Heart right ventricle (tissue), 16 donors: ENCODE measurements around the gene HMG20B. TPM values are rescaled to one million over a fixed set of nuclear protein-coding genes. Genes with fewer than 3 reads are reported as not detected.

Experiments used
- ATAC-seq, 8 donors: fragments of 200-7000 bp; cut with Tn5 transposase; one replicate each; pipeline ENCODE4 v1.9.1; 2020; ENCODE audit warnings: mild to moderate bottlenecking in 8 of 8, moderate library complexity in 8 of 8, moderate number of reproducible peaks in 1 of 8
- DNase-seq, 2 donors: peaks; one replicate each; pipeline ENCODE4 v3.0.0-alpha.2; 2020
- H3K27ac ChIP-seq, 10 donors: fragments of 200-600 bp; sonication (generic) in 2 of 10; one replicate each; pipeline versions ENCODE4 v1.5.0 to v1.8.0; 2020 to 2022; ENCODE audit warnings: mild to moderate bottlenecking in 3 of 10
- H3K27me3 ChIP-seq, 7 donors: fragments of 200-600 bp; one replicate each; pipeline ENCODE4 v1.8.0; 2021 to 2022; ENCODE audit warnings: mild to moderate bottlenecking in 2 of 7
- H3K36me3 ChIP-seq, 9 donors: fragments of 200-600 bp; sonication (generic) in 1 of 9; one replicate each; pipeline versions ENCODE4 v1.5.0 to v1.8.0; 2020 to 2022; ENCODE audit warnings: mild to moderate bottlenecking in 2 of 9
- H3K4me1 ChIP-seq, 9 donors: fragments of 200-600 bp; sonication (generic) in 1 of 9; one replicate each; pipeline versions ENCODE4 v1.5.0 to v1.8.0; 2020 to 2022; ENCODE audit warnings: mild to moderate bottlenecking in 4 of 9
- H3K4me3 ChIP-seq, 10 donors: fragments of 200-600 bp; sonication (generic) in 2 of 10; one replicate each; pipeline versions ENCODE4 v1.5.0 to v1.8.0; 2020 to 2022; ENCODE audit warnings: mild to moderate bottlenecking in 7 of 10, moderate library complexity in 2 of 10
- H3K9me3 ChIP-seq, 11 donors: fragments of 200-600 bp in 10 of 11; sonication (generic) in 2 of 11; one replicate each; pipeline versions ENCODE4 v1.5.0 to v1.8.0; 2013 to 2022; ENCODE audit warnings: mild to moderate bottlenecking in 2 of 11, control low read depth in 1 of 11, moderate library complexity in 1 of 11
- WGBS, 2 donors: extraction: QIAGEN DNeasy Blood & Tissue Kit; methylation state at CpG; one replicate each; pipeline ENCODE4 v1.1.7; 2013; ENCODE audit warnings: inconsistent platforms in 1 of 2; 5-methylcytosine and 5-hydroxymethylcytosine counted together
- intact Hi-C, 10 donors: fragments of 100-400 bp; cut with DNase I; formaldehyde crosslinking; loops; one replicate each; pipeline versions ENCODE4 v1.11.1 to v1.14.2; 2022
- polyA plus RNA-seq, 2 donors: library from polyadenylated mRNA; stranded (reverse); fragments of 200-250 nt; gene quantifications; one replicate each; pipeline ENCODE4 v1.2.3, GENCODE V29; 2013
- total RNA-seq, 10 donors: library from RNA; stranded (reverse); fragmentation: NEBNext Ultra II Directional in 3 of 10; extraction: Animal tissue kit (Norgen Biotek cat#: 25700) in 3 of 10; gene quantifications; one replicate each; pipeline versions ENCODE4 v1.2.1 to v1.2.4, GENCODE V29; 2021 to 2023
- TF ChIP-seq, protein P1 (sequence below), 9 donors: fragments of 200-600 bp; sonication (generic) in 2 of 9; IDR thresholded peaks; one replicate each; pipeline versions ENCODE4 v1.5.0 to v1.8.0; 2021 to 2022; ENCODE audit warnings: antibody characterized with exemption in 9 of 9, mild to moderate bottlenecking in 5 of 9, moderate library complexity in 1 of 9
- donor health status: Arrhythmogenic right ventricular cardiomyopathy.
- donor health status: ischemic (EF 13 %, LVEDD 7.1; RV severe dilation, severe dysfunction).
- donor health status: healthy with polysubstance abuse.
- donor health status: DM: no; HTN: yes; CAD: no.
- donor health status: DM: no; HTN: no; CAD: no.
- donor health status: ischemic (EF 25% LVEDD 6.9; RV normal size, moderate dysfunction).
- donor health status: ischemic (EF 25% LVEDD 5.7; RV mildly dilated, moderate dysfunction).
- donor health status: healthy.
- donor health status: DM: yes; HTN: yes; CAD: no.
- donor health status: Ischemic cardiomyopathy.
- donor health status: ischemic (EF 35%, LVEDD 5.7; RV mildly dilated, moderate dysfunction).
- donor health status: nonischemic (EF 11% LVEDD 7.7; RV severe dilation, severe dysfunction).
- donor health status: DM: yes; HTN: yes; CAD: no.
- donor health status: PGD.
- donor health status: ischemic (EF 29% LVEDD 5.4; RV normal size, mild dysfunction).
- donor health status: nonischemic (EF 23%, LVEDD 6.1; RV moderate dilation, normal function).

Gene HMG20B
- total and polyA plus RNA-seq, 12 donors = 19.5 to 73.3 (median 32.0) TPM

DNA sequence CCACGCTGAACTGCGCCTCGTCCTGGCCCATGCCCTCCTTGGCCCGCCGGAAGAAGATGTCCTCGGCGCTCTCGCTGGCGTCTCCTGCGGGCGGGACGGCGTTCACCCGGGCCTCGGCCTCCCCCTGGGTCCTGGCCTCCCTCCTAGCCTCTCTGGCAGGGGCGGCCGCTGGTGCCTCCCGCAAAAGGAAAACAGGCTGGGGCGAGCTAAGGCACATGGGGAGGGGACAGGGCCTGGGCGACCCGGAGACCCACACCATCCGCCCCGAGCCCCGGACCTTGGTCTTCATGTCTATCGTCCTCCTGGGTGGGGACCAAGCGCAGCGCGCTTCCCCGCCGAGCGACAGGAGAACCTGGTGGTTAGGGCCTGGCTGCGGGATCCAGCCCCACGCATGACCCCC, 39.6 kb downstream of the HMG20B start:
- peaks cover 0 to 3% (median 0%) of the 10 kb centered on the region in 7 donors for H3K27me3 ChIP-seq
- H3K9me3 ChIP-seq = no peaks in the 10 kb centered on the region
- intact Hi-C loops = loop anchor here in 3 of 10 donors (5.0 to 10.0 kb wide), 3 partner anchors 35 to 298 kb away; no protein-coding TSS in a partner anchor
- 97 to 98% methylated on average over 33 of the region's 33 CpGs for WGBS, 2 donors
- TF ChIP-seq, protein P1, sequence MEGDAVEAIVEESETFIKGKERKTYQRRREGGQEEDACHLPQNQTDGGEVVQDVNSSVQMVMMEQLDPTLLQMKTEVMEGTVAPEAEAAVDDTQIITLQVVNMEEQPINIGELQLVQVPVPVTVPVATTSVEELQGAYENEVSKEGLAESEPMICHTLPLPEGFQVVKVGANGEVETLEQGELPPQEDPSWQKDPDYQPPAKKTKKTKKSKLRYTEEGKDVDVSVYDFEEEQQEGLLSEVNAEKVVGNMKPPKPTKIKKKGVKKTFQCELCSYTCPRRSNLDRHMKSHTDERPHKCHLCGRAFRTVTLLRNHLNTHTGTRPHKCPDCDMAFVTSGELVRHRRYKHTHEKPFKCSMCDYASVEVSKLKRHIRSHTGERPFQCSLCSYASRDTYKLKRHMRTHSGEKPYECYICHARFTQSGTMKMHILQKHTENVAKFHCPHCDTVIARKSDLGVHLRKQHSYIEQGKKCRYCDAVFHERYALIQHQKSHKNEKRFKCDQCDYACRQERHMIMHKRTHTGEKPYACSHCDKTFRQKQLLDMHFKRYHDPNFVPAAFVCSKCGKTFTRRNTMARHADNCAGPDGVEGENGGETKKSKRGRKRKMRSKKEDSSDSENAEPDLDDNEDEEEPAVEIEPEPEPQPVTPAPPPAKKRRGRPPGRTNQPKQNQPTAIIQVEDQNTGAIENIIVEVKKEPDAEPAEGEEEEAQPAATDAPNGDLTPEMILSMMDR (IDR thresholded peaks at IDR 0.05) = no peak
- H3K27ac ChIP-seq = no peak overlapping the region
- peaks cover 0 to 62% (median 18%) of the 10 kb centered on the region in 9 donors for H3K36me3 ChIP-seq
- no peak overlapping the region for H3K4me3 ChIP-seq
- no peak for ATAC-seq
- peaks cover 3 to 41% (median 35%) of the 10 kb centered on the region in 9 donors for H3K4me1 ChIP-seq
- DNase-seq = no peak

DNA sequence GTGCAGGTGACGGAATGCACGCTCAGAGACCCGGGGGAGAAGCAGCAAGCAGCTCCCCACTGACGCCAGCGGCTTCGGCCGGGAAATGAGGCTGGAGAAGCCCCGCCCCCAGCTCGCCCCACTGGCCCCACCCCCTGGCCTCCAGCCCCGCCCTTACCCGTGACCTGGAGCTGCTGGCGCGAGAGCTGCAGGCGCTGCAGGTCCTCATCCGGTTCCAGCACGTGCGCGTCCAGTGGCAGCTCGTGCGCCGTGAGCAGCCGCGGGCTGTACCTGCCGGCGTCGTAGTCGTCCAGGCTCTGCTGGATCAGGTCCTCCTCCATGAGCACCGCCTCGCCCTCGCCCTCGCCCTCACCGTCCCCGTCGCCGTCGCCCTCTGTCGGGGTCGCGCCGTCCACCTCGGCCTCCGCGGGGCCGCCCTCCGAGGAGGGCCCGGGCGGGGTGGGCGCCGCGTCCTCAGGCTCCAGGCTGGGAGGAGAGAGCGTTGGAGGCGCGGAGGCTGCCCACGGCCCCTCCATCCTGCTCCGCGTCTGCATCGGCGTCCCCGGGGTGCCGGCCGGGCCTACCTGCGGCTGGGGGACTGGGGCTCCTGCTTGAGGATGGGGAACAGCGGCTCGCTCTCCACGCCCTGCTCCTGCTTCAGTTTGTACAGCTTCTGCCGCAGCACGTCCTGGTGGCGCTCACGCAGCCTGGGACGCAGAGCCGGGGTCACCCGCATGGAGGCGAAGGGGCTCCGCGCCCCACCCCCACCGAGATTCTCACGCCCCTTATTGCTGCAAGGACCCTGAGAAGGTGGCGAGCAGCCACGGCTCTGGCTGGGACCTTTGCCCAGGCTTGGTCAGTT, 40.4 kb downstream of the HMG20B start:
- DNase-seq (peak in 1 of 2 donors; percentile 15), ATAC-seq (no peak)
- H3K27ac ChIP-seq = no peak overlapping the region
- TF ChIP-seq, protein P1 (IDR thresholded peaks at IDR 0.05) = no peak
- intact Hi-C loops = loop anchor here in 3 of 10 donors (5.0 to 10.0 kb wide), 3 partner anchors 36 to 298 kb away; no protein-coding TSS in a partner anchor
- H3K27me3 ChIP-seq = no peaks in the 10 kb centered on the region
- no peaks in the 10 kb centered on the region for H3K9me3 ChIP-seq
- 86 to 87% methylated on average over 78 to 79 of the region's 79 CpGs for WGBS, 2 donors
- H3K36me3 ChIP-seq = peaks cover 0 to 67% (median 18%) of the 10 kb centered on the region in 9 donors
- no peak overlapping the region for H3K4me3 ChIP-seq
- peaks cover 3 to 39% (median 28%) of the 10 kb centered on the region in 9 donors for H3K4me1 ChIP-seq

DNA sequence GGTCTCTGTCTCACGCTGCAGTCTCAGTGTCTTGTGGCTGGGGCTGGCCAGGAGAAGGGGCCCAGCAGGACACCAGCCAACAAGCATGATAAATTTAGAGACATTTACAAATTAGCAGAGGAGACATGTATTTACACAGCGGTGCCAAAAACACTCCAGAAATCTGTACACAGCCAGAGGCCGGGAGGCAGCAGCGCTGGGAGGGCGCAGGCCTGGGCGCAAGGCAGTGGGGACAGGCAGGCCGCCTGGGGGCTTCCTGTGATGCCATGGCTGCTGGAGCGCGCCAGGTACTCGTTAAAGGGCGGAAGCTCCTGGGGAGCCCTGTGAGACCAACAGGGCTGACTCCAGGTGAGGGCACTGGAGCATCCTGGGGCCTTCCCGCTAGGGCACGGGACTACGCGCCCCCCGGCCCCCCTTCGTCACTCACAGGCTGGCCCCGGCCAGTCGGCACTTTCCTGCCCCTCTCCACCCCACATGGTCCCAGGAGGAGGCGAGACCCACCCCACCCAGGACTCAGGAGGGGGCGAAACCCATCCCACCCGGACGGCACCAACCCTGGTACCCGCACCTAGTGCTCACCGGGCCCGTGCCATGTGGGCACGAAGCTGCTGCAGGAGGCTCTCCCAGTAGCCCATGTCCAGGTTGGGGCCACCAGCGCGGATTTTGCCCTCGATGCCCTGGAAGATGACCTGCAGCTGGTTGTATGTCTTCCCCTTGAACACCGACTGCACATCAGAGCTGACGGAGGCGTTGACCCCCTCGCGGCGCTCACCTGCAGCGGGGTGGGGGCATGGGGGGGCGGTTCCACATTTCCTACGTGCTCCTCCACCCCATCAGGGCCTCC, 41.3 kb downstream of the HMG20B start:
- DNase-seq = peak in 1 of 2 donors; percentile 9

More for the DNA sequence above, 41.3 kb downstream of the HMG20B start:
- WGBS, 2 donors = 91% methylated on average over 32 to 39 of the region's 39 CpGs
- TF ChIP-seq, protein P1 (IDR thresholded peaks at IDR 0.05) = no peak
- Histone ChIP-seq H3K36me3 (peaks cover 0 to 69% (median 18%) of the 10 kb centered on the region in 9 donors), H3K4me1 (peaks cover 3 to 38% (median 20%) of the 10 kb centered on the region in 9 donors), H3K27me3 (no peaks in the 10 kb centered on the region), H3K4me3 (no peak overlapping the region), H3K27ac (no peak overlapping the region), H3K9me3 (no peaks in the 10 kb centered on the region)
- intact Hi-C loops = loop anchor here in 3 of 10 donors (5.0 to 10.0 kb wide), 3 partner anchors 37 to 299 kb away; no protein-coding TSS in a partner anchor
- ATAC-seq = no peak
